ENCODE results near the gene TMEM163. TPM values are rescaled to one million over a fixed set of nuclear protein-coding genes. Genes with fewer than 3 reads are reported as not detected.
"Not testable (repeated sequence)": the region's sequence is repeated elsewhere in the genome, so short reads cannot be mapped to it uniquely, and the experiment has no call there.

TMEM163 gene
- polyA plus RNA-seq, 3 donors, result 0.01 TPM; not detected in 2

DNA sequence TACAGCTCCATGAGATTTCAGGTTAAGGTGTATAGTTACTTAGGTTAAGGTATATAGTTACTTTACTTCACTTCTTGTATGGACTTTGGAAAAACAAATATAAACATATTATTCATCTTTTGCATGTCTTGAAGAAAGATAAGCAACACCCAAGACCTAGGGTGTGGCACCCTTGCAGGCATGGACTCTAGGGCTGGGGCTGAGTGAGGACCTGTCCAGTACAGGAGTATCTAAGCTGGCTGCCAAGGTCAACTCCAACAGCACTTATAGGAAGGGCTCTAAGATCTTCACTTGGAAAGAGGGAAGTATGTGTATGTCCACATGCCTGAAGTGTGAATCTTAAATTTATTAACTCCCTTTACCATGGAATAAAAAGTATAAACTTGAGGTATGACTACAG, 7.1 kb upstream of the TMEM163 start:
- Mint-ChIP-seq H3K36me3 (no peaks in the 10 kb centered on the region), H3K27me3 (ENCODE audit: low read depth in 3 of 3) (peaks cover 20 to 29% (median 24%) of the 10 kb centered on the region in 3 donors), H3K4me1 (no peaks in the 10 kb centered on the region), H3K4me3 (no peak overlapping the region), H3K9me3 (peaks cover 0 to 1% (median 0%) of the 10 kb centered on the region in 7 donors), H3K27ac (no peak overlapping the region)
- peaks cover 0 to under 1% of the 10 kb centered on the region in 2 donors for H3K9me3 ChIP-seq (replicated peaks in 1 of 2; ENCODE audit: control insufficient read depth in 1 of 2, insufficient read depth in 1 of 2, low read length in 2 of 2)
- H3K4me1 ChIP-seq (ENCODE audit: control insufficient read depth in 1 of 2, insufficient read depth in 2 of 2, low read length in 2 of 2), result no peaks in the 10 kb centered on the region
- no peaks in the 10 kb centered on the region for H3K36me3 ChIP-seq (replicated peaks in 1 of 2; ENCODE audit: control insufficient read depth in 1 of 2, insufficient read depth in 2 of 2, low read length in 2 of 2)
- H3K9ac ChIP-seq (ENCODE audit: insufficient read depth, low read length, poor library complexity, severe bottlenecking), result no peak overlapping the region
- H2AFZ ChIP-seq (ENCODE audit: insufficient read depth, low read depth, low read length, poor library complexity, severe bottlenecking), result no peak overlapping the region
- TF ChIP-seq, protein P1, sequence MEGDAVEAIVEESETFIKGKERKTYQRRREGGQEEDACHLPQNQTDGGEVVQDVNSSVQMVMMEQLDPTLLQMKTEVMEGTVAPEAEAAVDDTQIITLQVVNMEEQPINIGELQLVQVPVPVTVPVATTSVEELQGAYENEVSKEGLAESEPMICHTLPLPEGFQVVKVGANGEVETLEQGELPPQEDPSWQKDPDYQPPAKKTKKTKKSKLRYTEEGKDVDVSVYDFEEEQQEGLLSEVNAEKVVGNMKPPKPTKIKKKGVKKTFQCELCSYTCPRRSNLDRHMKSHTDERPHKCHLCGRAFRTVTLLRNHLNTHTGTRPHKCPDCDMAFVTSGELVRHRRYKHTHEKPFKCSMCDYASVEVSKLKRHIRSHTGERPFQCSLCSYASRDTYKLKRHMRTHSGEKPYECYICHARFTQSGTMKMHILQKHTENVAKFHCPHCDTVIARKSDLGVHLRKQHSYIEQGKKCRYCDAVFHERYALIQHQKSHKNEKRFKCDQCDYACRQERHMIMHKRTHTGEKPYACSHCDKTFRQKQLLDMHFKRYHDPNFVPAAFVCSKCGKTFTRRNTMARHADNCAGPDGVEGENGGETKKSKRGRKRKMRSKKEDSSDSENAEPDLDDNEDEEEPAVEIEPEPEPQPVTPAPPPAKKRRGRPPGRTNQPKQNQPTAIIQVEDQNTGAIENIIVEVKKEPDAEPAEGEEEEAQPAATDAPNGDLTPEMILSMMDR (IDR thresholded peaks at IDR 0.05), result no peak
- no peak overlapping the region for H3K4me2 ChIP-seq (replicated peaks; ENCODE audit: extremely low read depth, low read length, poor library complexity, severe bottlenecking)
- DNase-seq, result no peak
- H4K20me1 ChIP-seq (ENCODE audit: insufficient read depth, low read length), result no peaks in the 10 kb centered on the region
- intact Hi-C loops (cut with micrococcal nuclease), result loop anchor here in 1 of 2 donors (10.0 kb wide), 1 partner anchor 49 kb away; no protein-coding TSS in a partner anchor
- peaks cover 23 to 27% of the 10 kb centered on the region in 2 donors for H3K27me3 ChIP-seq (ENCODE audit: control insufficient read depth in 2 of 2, insufficient read depth in 2 of 2, low read length in 2 of 2)
- no peak overlapping the region for H3K4me3 ChIP-seq (replicated peaks in 1 of 3; ENCODE audit: low read depth in 2 of 3, low read length in 3 of 3)
- no peak overlapping the region for H3K27ac ChIP-seq (ENCODE audit: low read depth in 1 of 2, low read length in 2 of 2)
- H3K79me2 ChIP-seq (ENCODE audit: insufficient read depth, low read length), result no peaks in the 10 kb centered on the region

DNA sequence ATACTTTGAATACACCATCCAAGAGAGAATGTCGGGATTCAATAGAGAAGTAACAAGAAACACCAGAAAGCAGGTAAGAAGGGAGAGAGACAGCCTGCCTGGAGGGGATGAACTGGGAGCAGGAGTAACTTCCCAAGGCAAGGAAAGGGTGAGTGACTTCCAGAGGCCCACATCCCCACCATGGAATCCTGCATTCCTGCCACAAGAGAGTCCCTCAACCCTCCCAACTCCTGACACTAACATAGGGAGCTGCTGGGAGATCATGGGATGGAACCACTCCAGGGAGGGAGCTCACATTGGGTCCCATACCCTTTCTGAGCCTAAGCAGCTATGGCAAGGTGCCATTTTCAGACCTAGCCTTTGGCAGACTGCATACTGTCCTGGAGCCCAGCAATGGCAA, 5.5 kb upstream of the TMEM163 start:
- DNase-seq, result no peak
- Histone ChIP-seq H3K4me2 (replicated peaks; ENCODE audit: extremely low read depth, low read length, poor library complexity, severe bottlenecking) (no peak overlapping the region), H3K9ac (ENCODE audit: insufficient read depth, low read length, poor library complexity, severe bottlenecking) (no peak overlapping the region), H2AFZ (ENCODE audit: insufficient read depth, low read depth, low read length, poor library complexity, severe bottlenecking) (no peak overlapping the region), H3K79me2 (ENCODE audit: insufficient read depth, low read length) (no peaks in the 10 kb centered on the region), H3K27me3 (ENCODE audit: control insufficient read depth in 2 of 2, insufficient read depth in 2 of 2, low read length in 2 of 2) (peaks cover 39 to 43% of the 10 kb centered on the region in 2 donors), H4K20me1 (ENCODE audit: insufficient read depth, low read length) (no peaks in the 10 kb centered on the region), H3K4me1 (ENCODE audit: control insufficient read depth in 1 of 2, insufficient read depth in 2 of 2, low read length in 2 of 2) (peaks cover 1 to 3% of the 10 kb centered on the region in 2 donors), H3K27ac (ENCODE audit: low read depth in 1 of 2, low read length in 2 of 2) (no peak overlapping the region), H3K9me3 (replicated peaks in 1 of 2; ENCODE audit: control insufficient read depth in 1 of 2, insufficient read depth in 1 of 2, low read length in 2 of 2) (peaks cover 0 to 11% of the 10 kb centered on the region in 2 donors), H3K4me3 (replicated peaks in 1 of 3; ENCODE audit: low read depth in 2 of 3, low read length in 3 of 3) (no peak overlapping the region), H3K36me3 (replicated peaks in 1 of 2; ENCODE audit: control insufficient read depth in 1 of 2, insufficient read depth in 2 of 2, low read length in 2 of 2) (no peaks in the 10 kb centered on the region)
- intact Hi-C loops (cut with micrococcal nuclease), result loop anchor here in 1 of 2 donors (10.0 kb wide), 1 partner anchor 50 kb away; no protein-coding TSS in a partner anchor
- TF ChIP-seq, protein P1 (IDR thresholded peaks at IDR 0.05), result no peak
- H3K27ac Mint-ChIP-seq, result no peak overlapping the region
- peaks cover 3% of the 10 kb centered on the region for H3K4me1 Mint-ChIP-seq
- H3K4me3 Mint-ChIP-seq, result no peak overlapping the region
- peaks cover 33 to 44% (median 38%) of the 10 kb centered on the region in 3 donors for H3K27me3 Mint-ChIP-seq (ENCODE audit: low read depth in 3 of 3)
- no CpG with 5 or more reads among the region's 1 CpG for WGBS (ENCODE audit: insufficient coverage)
- H3K36me3 Mint-ChIP-seq, result peaks cover 0 to 5% of the 10 kb centered on the region in 2 donors
- H3K9me3 Mint-ChIP-seq, result peaks cover 0 to 7% (median under 1%) of the 10 kb centered on the region in 7 donors

DNA sequence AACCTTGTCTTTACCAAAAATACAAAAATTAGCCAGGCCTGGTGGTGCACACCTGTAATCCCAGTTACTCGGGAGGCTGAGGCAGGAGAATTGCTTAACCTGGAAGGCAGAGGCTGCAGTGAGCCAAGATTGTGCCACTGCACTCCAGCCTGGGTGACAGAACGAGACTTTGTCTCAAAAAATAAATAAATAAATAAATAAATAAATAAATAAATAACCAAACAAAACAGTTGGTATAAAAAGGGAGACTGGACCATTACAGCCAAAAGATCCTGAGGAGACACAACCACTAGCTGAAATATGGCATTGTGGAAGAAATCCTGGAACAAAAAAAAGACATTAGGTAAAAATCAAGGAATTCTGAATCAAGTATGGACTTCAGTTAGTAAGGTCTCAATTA, 4.9 kb upstream of the TMEM163 start:
- H3K4me1 Mint-ChIP-seq; H3K4me3 Mint-ChIP-seq; H3K9ac ChIP-seq (ENCODE audit: insufficient read depth, low read length, poor library complexity, severe bottlenecking); H3K27ac Mint-ChIP-seq; H3K9me3 Mint-ChIP-seq; H3K79me2 ChIP-seq (ENCODE audit: insufficient read depth, low read length); H3K4me2 ChIP-seq (replicated peaks; ENCODE audit: extremely low read depth, low read length, poor library complexity, severe bottlenecking); H2AFZ ChIP-seq (ENCODE audit: insufficient read depth, low read depth, low read length, poor library complexity, severe bottlenecking); H3K36me3 ChIP-seq (replicated peaks in 1 of 2; ENCODE audit: control insufficient read depth in 1 of 2, insufficient read depth in 2 of 2, low read length in 2 of 2); H3K27ac ChIP-seq (ENCODE audit: low read depth in 1 of 2, low read length in 2 of 2); H3K4me3 ChIP-seq (replicated peaks in 1 of 3; ENCODE audit: low read depth in 2 of 3, low read length in 3 of 3); H3K36me3 Mint-ChIP-seq; DNase-seq; H3K4me1 ChIP-seq (ENCODE audit: control insufficient read depth in 1 of 2, insufficient read depth in 2 of 2, low read length in 2 of 2); H4K20me1 ChIP-seq (ENCODE audit: insufficient read depth, low read length): not testable (repeated sequence)
- WGBS (ENCODE audit: insufficient coverage), result no CpG with 5 or more reads among the region's 2 CpGs
- Histone ChIP-seq H3K9me3 (replicated peaks in 1 of 2; ENCODE audit: control insufficient read depth in 1 of 2, insufficient read depth in 1 of 2, low read length in 2 of 2) (peaks cover 0 to 11% of the 10 kb centered on the region in 2 donors), H3K27me3 (ENCODE audit: control insufficient read depth in 2 of 2, insufficient read depth in 2 of 2, low read length in 2 of 2) (peaks cover 42 to 46% of the 10 kb centered on the region in 2 donors)
- peaks cover 34 to 47% (median 39%) of the 10 kb centered on the region in 3 donors for H3K27me3 Mint-ChIP-seq (ENCODE audit: low read depth in 3 of 3)
- intact Hi-C loops (cut with micrococcal nuclease), result loop anchor here in 1 of 2 donors (10.0 kb wide), 1 partner anchor 51 kb away; no protein-coding TSS in a partner anchor
